RWPE1 (cell line): ENCODE data around the gene SIX4.

Experiments
- CTCF ChIA-PET: fragments of 350-600 bp; sonication (Branson Sonifier 250); formaldehyde crosslinking; extraction: SDS; loops from one replicate; lab custom pipeline; 2021; lab: Yijun Ruan, JAX
- POLR2A ChIA-PET: fragments of 400-600 bp; formaldehyde crosslinking; extraction: SDS; loops from one replicate; lab custom pipeline; 2020; ENCODE audit warnings: antibody characterized with exemption; ENCODE audit not compliant: low non-redundant PET; lab: Yijun Ruan, JAX
- DNase-seq: peaks from one replicate; pipeline ENCODE4 v3.0.0; 2012; ENCODE audit warnings: low spot score
- H3K27ac ChIP-seq: fragments of 450-650 bp; 2 replicates; pipeline ENCODE4 v1.5.1; 2017
- TF ChIP-seq, protein P1 (sequence below): fragments of 450-650 bp; conservative IDR thresholded peaks from 2 replicates; pipeline ENCODE4 v1.5.1; 2017; ENCODE audit warnings: low read depth, mild to moderate bottlenecking

Gene SIX4

DNA sequence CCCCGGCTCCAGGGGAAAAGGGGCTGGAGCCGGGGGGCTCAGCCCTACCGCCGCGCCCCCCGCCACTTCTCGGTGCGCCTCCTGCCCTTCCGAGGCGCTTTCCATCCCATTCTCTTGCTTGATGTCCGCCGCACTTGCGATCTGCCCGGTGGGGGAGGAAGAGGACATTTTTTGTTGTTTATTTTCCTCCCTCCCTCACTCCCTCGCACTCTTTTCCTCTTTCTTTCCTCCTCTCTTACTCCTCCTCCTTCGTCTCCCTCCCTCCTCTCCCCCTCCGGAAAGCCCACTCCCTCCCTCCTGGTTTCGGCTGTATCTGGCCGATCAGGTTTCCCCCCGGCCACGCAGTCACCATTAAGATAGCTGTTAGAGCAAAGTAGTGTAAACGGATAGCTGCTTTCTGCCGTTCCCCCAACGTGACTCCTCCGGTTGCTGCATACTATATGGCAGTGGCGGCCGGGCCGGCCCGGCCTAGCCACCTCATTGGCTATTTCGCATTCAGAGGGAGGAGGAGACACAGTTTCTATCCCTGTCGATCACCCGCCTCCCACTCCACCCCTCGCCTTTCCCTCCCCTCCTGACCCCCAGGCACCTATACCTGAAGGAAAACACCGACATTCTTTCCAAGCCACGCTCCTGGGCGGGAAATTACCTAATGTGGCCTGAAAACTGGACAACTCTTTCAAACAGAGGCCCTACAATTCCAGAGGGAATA lies at the start of gene SIX4:
TSS of gene SIX4 (minus strand) at position 445 of the 712 bp plus-strand sequence. CDS start at position 168, 277 bp downstream.
- TF ChIP-seq, protein P1, sequence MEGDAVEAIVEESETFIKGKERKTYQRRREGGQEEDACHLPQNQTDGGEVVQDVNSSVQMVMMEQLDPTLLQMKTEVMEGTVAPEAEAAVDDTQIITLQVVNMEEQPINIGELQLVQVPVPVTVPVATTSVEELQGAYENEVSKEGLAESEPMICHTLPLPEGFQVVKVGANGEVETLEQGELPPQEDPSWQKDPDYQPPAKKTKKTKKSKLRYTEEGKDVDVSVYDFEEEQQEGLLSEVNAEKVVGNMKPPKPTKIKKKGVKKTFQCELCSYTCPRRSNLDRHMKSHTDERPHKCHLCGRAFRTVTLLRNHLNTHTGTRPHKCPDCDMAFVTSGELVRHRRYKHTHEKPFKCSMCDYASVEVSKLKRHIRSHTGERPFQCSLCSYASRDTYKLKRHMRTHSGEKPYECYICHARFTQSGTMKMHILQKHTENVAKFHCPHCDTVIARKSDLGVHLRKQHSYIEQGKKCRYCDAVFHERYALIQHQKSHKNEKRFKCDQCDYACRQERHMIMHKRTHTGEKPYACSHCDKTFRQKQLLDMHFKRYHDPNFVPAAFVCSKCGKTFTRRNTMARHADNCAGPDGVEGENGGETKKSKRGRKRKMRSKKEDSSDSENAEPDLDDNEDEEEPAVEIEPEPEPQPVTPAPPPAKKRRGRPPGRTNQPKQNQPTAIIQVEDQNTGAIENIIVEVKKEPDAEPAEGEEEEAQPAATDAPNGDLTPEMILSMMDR, result no peak
- ChIA-PET POLR2A (interaction anchor here (0.6 kb wide), 1 partner anchor 84 kb away, joined by 3 read pairs; no protein-coding TSS in a partner anchor), CTCF (interaction anchor here (1.3 kb wide), 1 partner anchor 8 kb away, joined by 3 read pairs; no protein-coding TSS in a partner anchor)
- DNase-seq, result peak; percentile 92
- H3K27ac ChIP-seq, result peak within 1 kb of the TSS; percentile 85

DNA sequence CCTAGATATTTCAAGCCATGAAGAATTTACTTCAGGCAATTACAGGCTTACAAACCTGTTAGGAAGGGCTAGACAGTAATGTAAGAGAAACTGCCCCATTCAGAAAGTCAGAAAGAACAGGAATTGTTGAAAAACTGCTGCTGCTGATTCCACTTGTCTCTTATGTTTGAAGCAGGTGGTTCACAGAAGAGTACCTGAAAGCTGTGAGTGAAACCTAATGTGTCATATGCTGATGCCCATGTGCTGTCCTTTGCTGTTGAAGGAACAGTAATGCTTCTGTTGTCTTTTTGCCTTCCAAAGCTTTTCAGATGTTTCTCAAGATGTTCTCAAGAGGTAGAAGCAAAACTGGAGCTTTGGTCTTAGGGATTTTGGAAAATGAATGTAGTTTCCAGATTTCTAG lies 49.4 kb upstream of the SIX4 start:
- H3K27ac ChIP-seq, result no peak overlapping the region

DNA sequence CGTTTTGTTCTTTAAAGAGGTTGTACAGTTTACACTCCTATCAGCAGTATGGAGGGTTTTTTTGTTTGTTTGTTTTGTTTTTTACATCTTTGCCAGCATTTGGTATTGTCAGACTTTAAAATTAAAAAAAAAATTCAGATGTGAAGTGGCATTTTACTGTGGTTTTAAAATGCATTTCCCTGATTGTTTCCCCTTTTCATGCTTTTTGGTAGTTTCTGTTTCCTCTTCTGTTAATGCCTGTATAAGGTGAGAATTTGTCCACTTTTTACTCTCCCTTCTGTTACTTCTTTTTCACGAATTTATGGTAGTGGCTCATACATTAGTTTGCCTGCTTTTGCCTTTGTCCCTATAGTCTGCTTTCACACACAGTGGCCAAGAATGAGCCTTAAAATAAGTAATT lies 47.0 kb upstream of the SIX4 start:
- ChIA-PET POLR2A (no interaction called here), CTCF (no interaction called here)
- no peak overlapping the region for H3K27ac ChIP-seq
- DNase-seq, result no peak
- TF ChIP-seq, protein P1, result no peak

More for the DNA sequence above, 49.4 kb upstream of the SIX4 start:
- no peak for DNase-seq
- ChIA-PET CTCF (no interaction called here), POLR2A (no interaction called here)
- TF ChIP-seq, protein P1, result no peak

DNA sequence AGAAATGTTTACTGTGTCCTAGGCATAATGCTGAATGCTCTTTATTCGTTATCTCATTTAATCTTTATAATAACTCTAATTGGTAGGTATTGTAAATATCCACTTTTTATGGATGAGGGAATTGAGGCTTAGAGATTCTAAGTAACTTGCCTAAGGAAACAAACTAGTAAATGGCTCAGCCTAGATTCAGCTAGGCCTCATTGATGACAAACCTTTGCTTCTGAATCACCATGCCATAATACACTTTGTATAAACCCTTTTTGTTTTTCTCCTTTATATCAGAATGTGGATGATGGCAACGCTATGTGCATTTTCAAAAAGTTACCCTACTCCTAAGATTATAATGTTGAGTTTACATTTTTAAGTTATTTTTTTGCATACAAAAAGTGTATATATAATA lies 44.5 kb upstream of the SIX4 start:
- DNase-seq, result no peak
- ChIA-PET CTCF (no interaction called here), POLR2A (no interaction called here)
- no peak overlapping the region for H3K27ac ChIP-seq
- TF ChIP-seq, protein P1, result no peak

DNA sequence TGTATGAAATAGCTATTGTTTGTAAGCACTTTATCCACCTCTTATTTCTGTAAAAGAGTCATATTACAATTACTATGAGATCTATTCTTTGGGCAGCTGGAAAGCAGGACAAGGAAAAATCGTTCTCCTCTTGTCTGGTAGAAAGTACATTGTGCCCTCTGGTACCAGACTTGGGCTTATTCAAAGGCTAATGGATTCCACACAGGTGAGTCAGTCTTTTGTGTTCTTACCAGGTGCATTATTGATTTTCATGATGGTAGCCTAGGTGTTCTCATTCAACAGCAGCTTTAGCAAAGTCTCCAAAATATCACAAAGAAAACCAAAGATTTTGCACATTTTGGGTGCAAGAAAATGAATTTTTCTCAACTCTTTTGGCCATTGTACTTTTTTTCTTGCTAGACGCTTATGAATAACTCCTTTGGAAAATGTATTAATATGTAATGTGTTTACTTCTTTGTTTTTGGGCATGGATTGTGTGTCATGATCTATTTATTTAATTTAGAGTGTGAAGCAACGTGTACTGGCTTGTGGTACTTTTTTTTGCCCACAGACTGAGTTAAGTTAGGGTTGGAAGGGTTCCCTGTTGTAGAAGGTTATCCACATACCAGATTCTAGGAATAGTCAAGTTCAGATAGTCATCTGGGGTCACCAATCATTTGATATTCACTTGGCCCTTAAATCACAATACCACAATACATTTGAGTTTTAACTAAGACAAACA lies 36.7 kb upstream of the SIX4 start:
- ChIA-PET POLR2A (no interaction called here), CTCF (interaction anchor here (0.5 kb wide), 1 partner anchor 14 kb away, joined by 3 read pairs; no protein-coding TSS in a partner anchor)
- TF ChIP-seq, protein P1, result no peak
- peak; percentile 83 for DNase-seq
- no peak overlapping the region for H3K27ac ChIP-seq

DNA sequence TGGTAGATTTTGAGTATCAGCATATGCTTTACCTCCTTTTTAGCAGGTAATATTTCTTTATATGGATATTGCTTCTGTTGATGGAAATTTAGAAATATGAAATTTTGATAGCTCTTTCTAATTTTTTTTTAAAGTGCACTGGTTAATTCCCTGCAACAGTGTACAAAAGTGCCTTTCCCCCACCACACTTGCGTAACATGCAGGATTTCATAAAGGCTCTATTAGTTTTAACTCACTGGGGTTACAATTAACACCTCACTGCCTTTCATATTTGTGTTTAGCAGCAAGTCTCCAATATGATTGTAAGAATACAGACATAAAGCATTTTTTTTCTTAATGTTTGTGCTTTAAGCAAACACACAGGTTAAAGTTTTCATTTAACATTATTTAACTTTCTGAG lies 36.1 kb upstream of the SIX4 start:
- ChIA-PET CTCF (interaction anchor here (0.5 kb wide), 1 partner anchor 15 kb away, joined by 3 read pairs; no protein-coding TSS in a partner anchor), POLR2A (no interaction called here)
- no peak for DNase-seq
- H3K27ac ChIP-seq, result no peak overlapping the region
- TF ChIP-seq, protein P1, result no peak
